Measurements from ENCODE around the gene RAD51B.

Gene RAD51B

DNA sequence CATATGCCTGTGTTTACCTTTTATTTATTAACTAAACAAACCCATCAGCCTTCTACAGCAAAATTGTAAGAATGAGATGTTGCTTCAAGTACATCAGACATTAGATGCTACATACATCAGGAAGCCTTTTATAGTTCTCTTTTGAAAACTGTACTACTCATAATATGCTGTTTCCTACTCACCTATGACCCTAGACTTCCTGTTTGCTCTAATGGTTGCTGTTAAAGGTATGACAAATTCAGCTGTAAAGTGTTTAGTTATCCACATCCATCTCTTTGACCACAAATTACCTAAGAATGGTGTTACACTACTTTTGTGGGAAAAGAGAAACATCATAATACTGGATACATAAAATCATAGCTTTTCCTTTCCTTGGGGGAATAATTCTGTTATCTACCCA is 220.0 kb downstream of the RAD51B start:
- ChIA-PET CTCF (no interaction called here), POLR2A (no interaction called here)
- 0 out of 2 replicates have a peak, but pooled peaks have one; percentile 22 for TF ChIP-seq OSR2 (tag by site-specific recombination; IDR thresholded peaks at IDR 0.05)
- no peak for TF ChIP-seq GLI4 (tag by site-specific recombination; IDR thresholded peaks at IDR 0.05)
- H3K27ac ChIP-seq (ENCODE audit: extremely low read depth, low read depth, low read length) = no peak overlapping the region
- H3K9me3 ChIP-seq (ENCODE audit: control insufficient read depth, insufficient read depth, low read depth, low read length) = no peaks in the 10 kb centered on the region
- H3K4me3 ChIP-seq (ENCODE audit: low read depth, low read length) = no peak overlapping the region
- peaks cover 43% of the 10 kb centered on the region for H3K4me1 ChIP-seq (ENCODE audit: control insufficient read depth, insufficient read depth, low read length)
- H3K36me3 ChIP-seq (ENCODE audit: control insufficient read depth in 2 of 2, insufficient read depth in 1 of 2, low read length in 2 of 2) = no peaks in the 10 kb centered on the region

DNA sequence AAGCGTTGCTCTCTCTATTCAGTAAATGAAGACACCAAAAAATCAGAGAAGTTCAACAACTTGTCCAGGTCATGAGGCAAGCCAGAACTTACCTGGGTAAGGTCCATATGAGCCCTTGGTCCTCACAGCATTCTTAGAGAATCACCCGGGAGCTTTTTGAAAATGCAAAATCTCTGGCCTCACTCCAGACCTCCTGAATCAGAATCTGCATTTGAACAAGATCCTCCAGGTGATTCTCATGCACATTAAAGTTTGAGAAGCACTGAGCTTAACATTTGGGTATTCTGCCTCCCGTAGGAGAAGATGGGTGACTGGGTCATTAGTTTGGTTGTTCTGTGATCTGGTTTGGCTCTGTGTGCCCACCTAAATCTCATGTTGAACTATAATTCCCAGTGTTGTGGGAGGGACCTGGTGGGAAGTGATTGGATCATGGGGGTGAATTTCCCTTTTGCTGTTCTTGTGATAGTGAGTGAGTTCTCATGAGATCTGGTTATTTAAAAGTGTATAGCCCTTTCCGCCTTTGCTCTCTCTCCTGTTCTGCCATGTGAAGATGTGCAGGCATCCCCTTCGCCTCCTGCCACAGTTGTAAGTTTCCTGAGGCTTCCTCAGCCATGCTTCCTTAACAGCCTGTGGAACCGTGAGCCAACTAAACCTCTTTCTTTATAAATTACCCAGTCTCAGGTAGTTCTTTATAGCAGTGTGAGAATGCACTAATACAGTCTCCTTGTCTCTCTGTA is 221.2 kb downstream of the RAD51B start:
- Histone ChIP-seq H3K36me3 (ENCODE audit: control insufficient read depth in 2 of 2, insufficient read depth in 1 of 2, low read length in 2 of 2) (no peaks in the 10 kb centered on the region), H3K4me1 (ENCODE audit: control insufficient read depth, insufficient read depth, low read length) (peaks cover 31% of the 10 kb centered on the region), H3K27ac (ENCODE audit: extremely low read depth, low read depth, low read length) (no peak overlapping the region), H3K9me3 (ENCODE audit: control insufficient read depth, insufficient read depth, low read depth, low read length) (no peaks in the 10 kb centered on the region), H3K4me3 (ENCODE audit: low read depth, low read length) (no peak overlapping the region)
- CTCF ChIA-PET = interaction anchor here (0.7 kb wide), 1 partner anchor 65 kb away, joined by 4 read pairs; no protein-coding TSS in a partner anchor
- TF ChIP-seq ZNF274 (IDR thresholded peaks at IDR 0.05; ENCODE audit: low read length) (no peak), ZNF274 (tag by site-specific recombination; IDR thresholded peaks at IDR 0.05; ENCODE audit: borderline replicate concordance) (no peak), EGR2 (tag by site-specific recombination; IDR thresholded peaks at IDR 0.05; ENCODE audit: low read depth) (peak; percentile 22; the same call in 1 of the 2 replicates), ZFHX2 (tag by site-specific recombination; conservative IDR thresholded peaks at IDR 0.05) (0 out of 2 replicates have a peak, but pooled peaks have one; percentile 18)
- TF ChIP-seq, protein P1, sequence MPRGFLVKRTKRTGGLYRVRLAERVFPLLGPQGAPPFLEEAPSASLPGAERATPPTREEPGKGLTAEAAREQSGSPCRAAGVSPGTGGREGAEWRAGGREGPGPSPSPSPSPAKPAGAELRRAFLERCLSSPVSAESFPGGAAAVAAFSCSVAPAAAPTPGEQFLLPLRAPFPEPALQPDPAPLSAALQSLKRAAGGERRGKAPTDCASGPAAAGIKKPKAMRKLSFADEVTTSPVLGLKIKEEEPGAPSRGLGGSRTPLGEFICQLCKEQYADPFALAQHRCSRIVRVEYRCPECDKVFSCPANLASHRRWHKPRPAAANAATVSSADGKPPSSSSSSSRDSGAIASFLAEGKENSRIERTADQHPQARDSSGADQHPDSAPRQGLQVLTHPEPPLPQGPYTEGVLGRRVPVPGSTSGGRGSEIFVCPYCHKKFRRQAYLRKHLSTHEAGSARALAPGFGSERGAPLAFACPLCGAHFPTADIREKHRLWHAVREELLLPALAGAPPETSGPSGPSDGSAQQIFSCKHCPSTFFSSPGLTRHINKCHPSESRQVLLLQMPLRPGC (tag by site-specific recombination; IDR thresholded peaks at IDR 0.05) = no peak
- POLR2A ChIA-PET = no interaction called here

DNA sequence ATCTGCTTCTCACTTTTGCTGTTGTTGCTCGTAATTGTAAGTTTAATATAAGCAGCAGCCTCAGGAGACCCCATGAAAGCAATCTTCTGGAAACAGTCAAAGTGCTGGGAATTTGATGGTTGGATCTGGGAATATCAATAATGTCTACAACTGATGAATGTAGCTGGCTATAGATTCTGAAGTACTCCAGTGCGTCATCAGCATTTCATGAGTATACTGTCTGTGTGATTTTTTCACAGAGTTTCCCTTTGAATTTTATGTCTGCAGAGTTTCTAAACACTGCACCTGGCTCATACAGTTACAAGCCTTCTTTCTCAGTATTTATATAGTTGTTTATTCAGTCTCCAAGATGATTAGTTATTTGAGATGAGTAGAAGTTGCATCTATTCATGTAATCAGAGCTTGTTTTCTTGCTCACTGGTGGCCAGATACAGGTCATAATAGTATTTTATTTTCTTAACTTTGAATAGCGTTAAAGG is 222.3 kb downstream of the RAD51B start:
- H3K4me1 ChIP-seq (ENCODE audit: control insufficient read depth, insufficient read depth, low read length) = peaks cover 22% of the 10 kb centered on the region
- H3K9me3 ChIP-seq (ENCODE audit: control insufficient read depth, insufficient read depth, low read depth, low read length) = no peaks in the 10 kb centered on the region
- no peak overlapping the region for H3K4me3 ChIP-seq (ENCODE audit: low read depth, low read length)
- ChIA-PET POLR2A (no interaction called here), CTCF (interaction anchor here (0.7 kb wide), 1 partner anchor 64 kb away, joined by 4 read pairs; no protein-coding TSS in a partner anchor)
- TF ChIP-seq, protein P2, sequence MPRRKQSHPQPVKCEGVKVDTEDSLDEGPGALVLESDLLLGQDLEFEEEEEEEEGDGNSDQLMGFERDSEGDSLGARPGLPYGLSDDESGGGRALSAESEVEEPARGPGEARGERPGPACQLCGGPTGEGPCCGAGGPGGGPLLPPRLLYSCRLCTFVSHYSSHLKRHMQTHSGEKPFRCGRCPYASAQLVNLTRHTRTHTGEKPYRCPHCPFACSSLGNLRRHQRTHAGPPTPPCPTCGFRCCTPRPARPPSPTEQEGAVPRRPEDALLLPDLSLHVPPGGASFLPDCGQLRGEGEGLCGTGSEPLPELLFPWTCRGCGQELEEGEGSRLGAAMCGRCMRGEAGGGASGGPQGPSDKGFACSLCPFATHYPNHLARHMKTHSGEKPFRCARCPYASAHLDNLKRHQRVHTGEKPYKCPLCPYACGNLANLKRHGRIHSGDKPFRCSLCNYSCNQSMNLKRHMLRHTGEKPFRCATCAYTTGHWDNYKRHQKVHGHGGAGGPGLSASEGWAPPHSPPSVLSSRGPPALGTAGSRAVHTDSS (tag by site-specific recombination; IDR thresholded peaks at IDR 0.05) = no peak
- TF ChIP-seq ZNF621 (tag by site-specific recombination; IDR thresholded peaks at IDR 0.05) (no peak), PRDM6 (tag by site-specific recombination; IDR thresholded peaks at IDR 0.05) (no peak), ZNF175 (tag by site-specific recombination; IDR thresholded peaks at IDR 0.05) (no peak), TSHZ1 (tag by site-specific recombination; IDR thresholded peaks at IDR 0.05; ENCODE audit: borderline replicate concordance) (no peak), ZNF202 (tag by site-specific recombination; IDR thresholded peaks at IDR 0.05; ENCODE audit: borderline replicate concordance) (no peak), ZBTB8A (tag by site-specific recombination; IDR thresholded peaks at IDR 0.05) (no peak), SP7 (tag by site-specific recombination; IDR thresholded peaks at IDR 0.05) (no peak)
- TF ChIP-seq, protein P3, sequence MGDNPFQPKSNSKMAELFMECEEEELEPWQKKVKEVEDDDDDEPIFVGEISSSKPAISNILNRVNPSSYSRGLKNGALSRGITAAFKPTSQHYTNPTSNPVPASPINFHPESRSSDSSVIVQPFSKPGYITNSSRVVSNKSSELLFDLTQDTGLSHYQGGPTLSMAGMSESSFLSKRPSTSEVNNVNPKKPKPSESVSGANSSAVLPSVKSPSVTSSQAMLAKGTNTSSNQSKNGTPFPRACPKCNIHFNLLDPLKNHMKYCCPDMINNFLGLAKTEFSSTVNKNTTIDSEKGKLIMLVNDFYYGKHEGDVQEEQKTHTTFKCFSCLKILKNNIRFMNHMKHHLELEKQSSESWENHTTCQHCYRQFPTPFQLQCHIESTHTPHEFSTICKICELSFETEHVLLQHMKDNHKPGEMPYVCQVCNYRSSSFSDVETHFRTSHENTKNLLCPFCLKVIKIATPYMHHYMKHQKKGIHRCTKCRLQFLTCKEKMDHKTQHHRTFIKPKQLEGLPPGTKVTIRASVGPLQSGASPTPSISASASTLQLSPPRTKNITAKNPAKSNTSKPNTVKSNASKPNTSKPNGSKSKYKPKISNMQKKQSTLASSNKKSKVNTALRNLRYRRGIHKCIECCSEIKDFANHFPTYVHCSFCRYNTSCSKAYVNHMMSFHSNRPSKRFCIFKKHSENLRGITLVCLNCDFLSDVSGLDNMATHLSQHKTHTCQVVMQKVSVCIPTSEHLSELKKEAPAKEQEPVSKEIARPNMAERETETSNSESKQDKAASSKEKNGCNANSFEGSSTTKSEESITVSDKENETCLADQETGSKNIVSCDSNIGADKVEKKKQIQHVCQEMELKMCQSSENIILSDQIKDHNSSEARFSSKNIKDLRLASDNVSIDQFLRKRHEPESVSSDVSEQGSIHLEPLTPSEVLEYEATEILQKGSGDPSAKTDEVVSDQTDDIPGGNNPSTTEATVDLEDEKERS (tag by site-specific recombination; IDR thresholded peaks at IDR 0.05) = no peak
- no peaks in the 10 kb centered on the region for H3K36me3 ChIP-seq (ENCODE audit: control insufficient read depth in 2 of 2, insufficient read depth in 1 of 2, low read length in 2 of 2)
- H3K27ac ChIP-seq (ENCODE audit: extremely low read depth, low read depth, low read length) = peak overlapping the region; percentile 39

All from HEK293 (cell line).